ENCODE data around the gene SNTN.
"Not testable (repeated sequence)": the region's sequence is repeated elsewhere in the genome, so short reads cannot be mapped to it uniquely, and the experiment has no call there.

SNTN gene

DNA sequence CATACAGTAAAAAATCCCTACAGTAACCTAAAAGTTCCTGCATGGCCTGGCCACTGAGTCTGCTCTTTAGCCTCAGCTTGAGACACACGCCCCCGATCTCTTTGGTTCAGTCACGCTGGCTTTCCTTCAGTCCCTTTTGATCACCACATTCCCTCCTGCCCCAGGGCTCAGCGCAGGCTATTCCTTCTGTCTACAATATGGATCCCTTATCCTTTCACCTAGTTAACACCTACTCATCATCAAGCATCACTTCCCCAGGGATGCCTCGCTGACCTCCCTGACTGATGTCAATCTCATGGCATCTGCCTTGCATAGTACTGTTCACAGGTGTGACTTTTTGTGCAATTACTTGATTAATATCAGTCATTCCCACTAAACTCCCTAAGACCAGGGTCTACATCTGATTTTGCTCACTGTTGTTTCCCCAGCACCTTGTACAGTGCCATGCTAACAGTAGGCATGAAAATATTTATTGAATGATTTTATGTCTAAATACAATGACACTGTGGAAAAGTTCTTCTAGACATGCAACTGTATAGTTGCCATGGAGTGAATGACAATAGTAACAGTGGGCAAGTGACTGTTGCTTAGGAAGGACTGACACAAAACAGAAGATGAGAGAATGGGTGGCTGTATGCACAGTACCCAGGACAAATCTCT lies at the start of gene SNTN:
TSS of gene SNTN (plus strand) at position 610 of the 660 bp plus-strand sequence. CDS start at position 623, 13 bp downstream.
- DNase-seq (ENCODE audit: low spot score), result no peak

DNA sequence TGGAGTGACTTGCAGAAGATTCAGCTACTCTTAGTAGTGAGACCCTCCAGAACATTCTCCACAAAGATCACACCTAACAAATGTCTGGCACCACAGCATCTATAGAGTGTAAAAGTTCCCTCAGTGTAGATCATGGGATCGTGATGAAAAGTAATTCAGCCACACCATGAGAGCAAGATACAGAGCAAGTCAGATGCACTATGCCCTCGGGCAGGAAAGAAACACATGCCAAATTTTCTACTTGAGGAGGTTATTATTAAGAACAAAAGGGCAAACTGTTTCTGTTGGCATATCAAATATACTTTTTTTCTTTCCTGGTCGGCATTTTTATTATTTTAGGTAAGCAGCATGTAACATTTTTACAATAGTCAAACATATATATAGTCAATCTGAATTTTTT lies 44.8 kb upstream of the SNTN start:
- no peak for DNase-seq (ENCODE audit: low spot score)

GRCh38 chr3:63609408-63609807 lies 43.1 kb upstream of the SNTN start:
- no peak for DNase-seq (ENCODE audit: low spot score)

GRCh38 chr3:63609834-63610233 lies 42.6 kb upstream of the SNTN start:
- DNase-seq (ENCODE audit: low spot score), result no peak

DNA sequence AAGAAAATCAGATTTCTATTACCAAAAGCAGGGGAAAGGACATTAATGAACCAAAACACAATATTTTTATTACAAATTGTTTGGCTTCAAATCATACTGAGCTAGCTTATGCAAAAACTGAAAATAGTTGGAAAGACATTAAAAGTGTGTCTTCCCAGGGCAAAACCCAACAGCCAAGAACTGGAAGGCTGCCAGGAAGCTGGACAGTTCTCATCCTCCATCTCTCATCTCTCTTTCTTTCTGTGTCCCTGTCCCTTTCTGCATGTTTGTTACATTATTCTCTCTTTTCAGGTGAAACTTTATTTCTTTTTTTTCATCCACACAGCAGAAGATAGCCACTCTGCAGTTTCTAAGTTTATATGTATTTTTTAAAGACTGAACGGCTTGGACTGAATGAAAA lies 41.1 kb upstream of the SNTN start:
- DNase-seq (ENCODE audit: low spot score), result no peak

DNA sequence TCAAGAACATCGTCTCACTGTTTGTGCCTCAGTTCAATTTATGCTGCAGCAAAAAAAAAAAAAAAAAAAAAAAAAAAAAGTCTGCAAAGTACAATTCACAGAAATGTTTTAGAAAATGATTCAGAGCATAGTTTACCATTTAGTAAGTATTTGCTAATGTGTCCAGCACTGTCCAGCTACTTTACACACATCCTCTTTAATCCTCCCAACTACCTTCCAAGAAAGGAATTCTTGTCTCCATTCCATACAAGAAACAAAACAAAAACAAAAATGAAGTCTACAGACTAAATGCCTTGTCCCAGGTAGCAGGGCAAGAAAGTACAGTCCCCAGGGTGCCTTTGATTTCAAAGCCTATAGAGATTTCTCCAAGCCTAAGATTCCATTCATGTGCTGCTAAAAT lies 38.9 kb upstream of the SNTN start:
- peak; percentile 75 for DNase-seq (ENCODE audit: low spot score)

DNA sequence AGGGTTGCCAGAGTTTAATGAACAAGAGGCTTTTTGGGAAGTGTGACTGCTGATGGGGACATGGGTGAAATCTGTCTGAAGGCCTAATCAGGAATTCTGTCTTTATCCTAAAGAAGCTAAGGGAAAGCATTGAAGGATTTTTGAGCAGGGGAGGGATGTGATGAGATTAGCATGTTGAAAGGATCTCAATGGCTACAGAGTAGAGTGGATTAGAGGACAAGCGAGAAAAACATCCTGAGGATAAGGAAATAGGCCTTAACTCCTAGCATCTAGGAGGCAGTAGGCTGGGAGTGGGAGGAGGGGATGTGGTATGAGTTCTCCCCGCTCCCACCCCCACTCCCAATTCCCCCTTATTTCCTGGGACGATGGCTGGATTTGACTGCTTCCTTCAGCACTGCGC lies 35.1 kb upstream of the SNTN start:
- no peak for DNase-seq (ENCODE audit: low spot score)

DNA sequence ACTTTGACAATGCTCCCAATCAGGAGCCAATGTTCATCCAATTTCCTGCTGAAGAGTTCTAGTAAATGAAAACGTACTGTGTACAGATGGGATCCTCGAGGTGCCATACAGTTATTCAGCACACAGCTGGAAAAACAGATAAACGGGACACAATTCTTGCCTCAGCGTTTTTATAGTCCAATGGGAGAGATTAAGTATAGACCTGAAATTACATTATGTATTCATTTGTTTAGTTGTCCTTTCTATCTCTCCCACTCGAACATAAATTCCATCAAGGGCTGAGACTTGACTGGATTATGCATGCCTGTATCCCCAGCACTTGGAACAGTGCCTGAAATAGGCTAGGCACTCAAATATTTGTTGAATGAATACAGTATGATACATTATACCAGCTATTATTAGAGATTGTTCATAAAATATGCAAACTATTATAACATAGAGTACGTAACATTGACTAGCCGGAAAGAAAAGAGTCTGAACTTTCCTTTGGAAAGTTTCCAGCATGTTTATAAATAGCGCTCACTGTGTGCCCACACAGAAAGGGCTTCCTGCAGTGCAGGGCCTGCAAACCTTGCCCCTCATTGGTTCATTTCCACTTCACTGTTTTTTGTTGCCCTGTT lies 27.4 kb upstream of the SNTN start:
- DNase-seq (ENCODE audit: low spot score), result peak; percentile 73

- DNase-seq (ENCODE audit: low spot score), result no peak
Measured at GRCh38 chr3:63631670-63632069, 20.8 kb upstream of the SNTN start.

GRCh38 chr3:63635186-63635585 lies 17.3 kb upstream of the SNTN start:
- no peak for DNase-seq (ENCODE audit: low spot score)

DNA sequence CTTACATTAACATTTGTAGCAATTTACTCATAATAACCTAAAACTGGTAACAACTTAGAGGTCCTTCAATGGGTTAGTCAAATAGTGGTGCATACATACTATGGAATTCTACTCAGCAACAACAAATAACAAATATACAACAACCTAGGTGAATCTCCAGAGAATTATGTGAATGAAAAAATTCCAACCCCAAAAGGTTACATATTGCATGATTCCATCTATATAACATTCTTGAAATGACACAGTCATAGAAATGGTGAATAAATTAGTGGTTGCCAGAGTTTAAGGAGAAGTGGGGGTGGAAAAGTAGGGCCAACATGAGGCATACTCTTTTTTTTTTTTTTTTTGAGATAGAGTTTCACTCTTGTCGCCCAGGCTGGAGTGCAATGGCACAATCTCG lies 12.7 kb upstream of the SNTN start:
- no peak for DNase-seq (ENCODE audit: low spot score)

DNA sequence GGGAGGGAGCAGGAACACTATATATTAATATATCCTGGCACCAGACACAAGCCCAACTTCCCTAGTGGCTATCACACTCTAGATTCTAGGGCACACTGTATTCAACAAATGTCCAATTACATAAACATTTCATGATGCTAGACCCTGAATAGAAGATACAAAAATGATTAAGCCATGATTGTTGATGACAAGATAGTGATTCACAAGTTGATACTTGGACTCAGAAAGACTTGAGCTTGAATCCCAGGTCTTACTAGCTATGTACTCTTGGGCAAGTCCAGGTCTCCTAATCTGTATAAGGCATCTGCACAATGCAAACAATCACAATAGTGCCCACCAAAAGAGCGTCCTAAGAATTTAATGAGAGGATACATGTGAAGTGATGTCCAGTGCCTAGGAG lies 10.0 kb upstream of the SNTN start:
- DNase-seq (ENCODE audit: low spot score), result no peak

DNA sequence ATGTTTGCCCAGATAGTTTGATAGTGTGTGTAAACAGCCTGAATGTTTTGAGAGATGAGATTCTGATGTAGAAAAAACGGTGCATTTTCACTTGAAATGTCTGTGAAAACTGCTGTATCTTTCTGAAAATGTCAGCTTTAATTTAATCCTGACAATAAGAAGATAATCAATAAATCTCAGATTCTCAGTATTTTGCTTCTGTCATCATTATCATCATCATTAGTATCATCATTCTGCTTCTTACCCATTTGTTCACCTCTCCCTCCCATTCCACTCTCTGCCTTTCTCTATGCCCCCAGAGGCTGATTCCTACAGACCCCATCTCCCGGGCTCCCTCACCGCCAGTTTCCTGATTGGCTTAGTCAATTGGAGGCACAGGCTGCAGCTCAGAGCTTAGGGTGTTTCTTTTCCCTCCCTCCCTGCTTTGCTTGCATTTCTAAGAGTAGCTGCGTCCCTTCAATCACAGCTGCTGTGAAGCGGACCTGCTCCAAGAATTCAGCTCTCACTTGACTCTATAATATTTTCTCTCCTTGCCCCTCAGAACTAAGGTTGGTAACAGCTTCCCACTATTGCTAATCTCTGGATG lies 8.2 kb upstream of the SNTN start:
- DNase-seq (ENCODE audit: low spot score), result no peak

DNA sequence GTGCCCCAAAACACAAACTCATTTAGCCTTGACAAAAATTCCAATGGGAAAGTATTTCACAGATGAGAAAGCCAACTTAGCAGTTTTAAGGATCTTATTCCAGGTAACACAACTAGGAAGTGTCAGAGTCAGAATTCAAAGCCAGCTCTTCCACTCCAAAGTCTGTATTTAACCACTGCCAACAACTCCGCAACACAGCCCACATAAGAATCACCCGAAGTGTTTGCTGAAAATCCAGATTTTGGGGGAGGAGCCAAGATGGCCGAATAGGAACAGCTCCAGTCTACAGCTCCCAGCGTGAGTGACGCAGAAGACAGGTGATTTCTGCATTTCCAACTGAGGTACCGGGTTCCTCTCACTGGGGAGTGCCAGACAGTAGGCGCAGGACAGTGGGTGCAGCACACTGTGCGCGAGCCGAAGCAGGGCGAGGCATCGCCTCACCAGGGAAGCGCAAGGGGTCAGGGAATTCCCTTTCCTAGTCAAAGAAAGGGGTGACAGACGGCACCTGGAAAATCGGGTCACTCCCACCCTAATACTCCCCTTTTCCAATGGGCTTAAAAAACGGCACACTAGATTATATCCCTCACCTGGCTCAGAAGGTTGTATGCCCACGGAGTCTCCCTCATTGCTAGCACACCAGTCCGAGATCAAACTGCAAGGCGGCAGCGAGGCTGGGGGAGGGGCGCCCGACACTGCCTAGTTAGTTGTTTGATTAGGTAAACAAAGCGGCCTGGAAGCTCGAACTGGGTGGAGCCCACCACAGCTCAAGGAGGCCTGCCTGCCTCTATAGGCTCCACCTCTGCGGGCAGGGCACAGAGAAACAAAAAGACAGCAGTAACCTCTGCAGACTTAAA lies 7.3 kb upstream of the SNTN start:
- not testable (repeated sequence) for DNase-seq (ENCODE audit: low spot score)

- peak; percentile 9 for DNase-seq (ENCODE audit: low spot score)
Measured at GRCh38 chr3:63654211-63654610, 1.7 kb downstream of the SNTN start.

DNA sequence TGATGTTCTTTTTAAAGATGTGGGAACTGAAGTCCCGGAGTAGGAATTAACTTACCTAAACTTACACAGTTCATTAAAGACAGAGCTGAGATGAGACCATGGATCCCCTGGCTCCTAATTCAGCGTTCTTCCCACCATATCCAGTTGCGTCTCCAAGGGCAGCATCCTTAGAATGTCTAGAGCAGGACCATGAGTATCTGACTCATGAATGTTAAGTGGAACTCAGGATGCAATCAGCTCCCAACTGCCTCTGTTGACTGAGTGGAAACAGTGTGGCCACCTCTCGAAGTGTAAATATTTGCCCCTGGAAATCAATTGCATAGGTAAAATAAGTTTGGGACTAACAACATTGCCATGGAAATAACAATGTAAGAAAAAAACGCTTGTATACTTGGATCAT lies 2.5 kb downstream of the SNTN start:
- DNase-seq (ENCODE audit: low spot score), result no peak

DNA sequence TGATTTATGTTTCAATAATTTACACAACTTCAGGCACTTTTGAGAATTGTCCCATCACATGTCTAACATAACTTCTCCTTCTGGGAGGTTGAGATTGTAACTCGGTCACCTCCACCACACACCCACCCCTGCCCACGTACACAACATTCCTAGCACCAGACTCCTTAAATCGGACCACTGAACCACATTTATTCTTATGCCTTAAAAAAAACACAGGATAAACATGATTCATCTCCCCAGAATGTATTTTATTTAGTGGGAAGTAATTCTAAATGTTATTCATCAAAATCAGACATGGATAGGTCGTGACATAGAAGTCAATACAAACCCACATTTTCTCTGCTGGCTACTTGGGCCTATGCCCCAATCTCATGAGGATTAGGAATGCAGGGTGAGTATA lies 3.0 kb downstream of the SNTN start:
- peak; percentile 73 for DNase-seq (ENCODE audit: low spot score)

DNA sequence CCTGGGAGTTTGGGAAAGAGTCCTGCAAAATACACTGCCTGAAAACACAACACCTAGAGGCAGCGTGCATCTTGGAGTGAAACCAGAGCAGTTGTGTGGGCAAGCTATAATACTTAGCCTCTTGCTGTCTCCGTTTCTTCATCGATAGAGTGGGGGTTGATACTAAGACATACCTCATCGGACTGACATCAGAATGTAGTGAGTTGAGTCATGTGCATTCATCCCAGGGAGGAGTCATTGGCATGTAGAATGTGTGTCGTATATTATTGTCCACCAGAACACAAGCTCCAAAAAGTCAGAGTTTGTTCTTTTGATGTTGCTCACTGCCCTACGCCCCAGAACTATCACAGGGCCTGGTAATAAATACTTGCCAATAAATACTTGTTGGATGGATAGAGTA lies 4.3 kb downstream of the SNTN start:
- peak; percentile 67 for DNase-seq (ENCODE audit: low spot score)

DNA sequence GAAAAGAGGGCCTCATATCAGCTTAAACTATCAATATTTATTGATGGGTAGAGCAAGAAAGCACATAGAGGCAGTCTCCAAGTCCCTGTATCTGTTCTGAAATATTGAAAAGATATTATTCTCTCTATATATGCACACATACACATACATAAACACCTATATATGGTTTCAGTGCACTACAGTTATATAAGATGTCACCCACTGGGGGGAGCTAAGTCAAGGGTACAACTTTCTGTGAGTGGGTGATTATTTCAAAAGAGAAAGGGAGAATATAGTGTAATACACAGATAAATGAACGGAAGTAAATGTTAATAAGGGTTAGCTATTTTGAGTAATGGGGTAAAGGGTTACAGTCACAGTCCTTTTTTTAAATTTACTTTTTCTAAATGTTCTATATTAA lies 8.8 kb downstream of the SNTN start:
- DNase-seq (ENCODE audit: low spot score), result no peak

DNA sequence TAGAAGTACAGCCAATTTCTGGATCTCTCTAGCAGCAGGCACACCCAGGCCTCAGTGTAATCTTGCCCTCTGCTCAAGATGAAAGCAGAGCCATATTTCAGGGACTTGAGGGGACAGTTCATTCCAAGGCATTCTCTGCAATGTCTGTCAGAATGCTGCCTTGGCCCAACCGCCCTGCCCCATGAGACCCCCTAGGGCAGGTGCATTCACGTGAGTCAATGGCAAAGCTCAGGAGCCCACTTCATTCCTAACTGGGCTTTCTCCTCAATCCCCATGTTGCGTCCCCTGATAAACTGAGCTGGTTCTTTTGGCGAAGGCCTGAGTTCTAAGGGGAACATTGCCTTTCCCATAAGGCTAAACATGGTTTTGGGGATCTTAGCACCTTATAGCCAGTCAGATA lies 9.5 kb downstream of the SNTN start:
- no peak for DNase-seq (ENCODE audit: low spot score)

DNA sequence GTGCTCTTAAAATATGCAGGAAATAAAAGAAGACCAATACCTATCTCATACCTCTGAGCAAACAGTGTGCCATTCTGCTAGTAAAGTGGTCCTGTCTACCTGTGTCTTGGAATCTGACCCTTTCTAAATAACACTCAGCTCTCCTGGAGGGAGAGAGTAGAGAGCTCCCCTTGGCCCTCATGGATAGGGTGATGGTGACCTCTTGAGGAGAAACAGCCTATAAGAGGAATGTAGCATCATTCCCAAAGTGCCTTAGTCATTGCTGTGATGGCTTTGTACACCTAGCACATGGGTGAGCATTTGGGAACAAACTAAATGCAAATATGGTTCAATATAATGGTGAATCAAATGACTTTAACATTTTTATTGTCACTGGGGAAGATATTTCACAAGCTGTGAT lies 10.0 kb downstream of the SNTN start:
- peak; percentile 33 for DNase-seq (ENCODE audit: low spot score)

GRCh38 chr3:63670544-63670943 lies 18.1 kb downstream of the SNTN start:
- no peak for DNase-seq (ENCODE audit: low spot score)

DNA sequence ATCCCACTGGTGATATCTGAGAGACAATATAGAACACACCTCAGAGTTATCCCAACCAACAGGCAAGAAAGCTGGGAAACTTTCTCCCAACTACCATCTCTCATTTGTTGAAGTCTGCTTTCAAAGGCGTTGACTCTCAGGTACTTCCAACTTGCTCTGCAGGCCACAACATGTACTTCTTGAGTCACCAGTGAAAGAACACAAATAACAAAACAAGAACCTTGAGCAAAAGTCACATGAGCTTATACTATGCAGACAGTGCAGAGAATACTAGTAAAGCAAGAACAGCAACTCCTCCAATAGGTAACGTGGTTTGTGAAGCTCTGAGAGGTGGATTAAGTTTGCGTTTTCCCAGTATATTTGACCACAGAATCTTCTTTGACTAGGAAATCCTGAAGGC lies 20.6 kb downstream of the SNTN start:
- DNase-seq (ENCODE audit: low spot score), result no peak

Data from GM03348 (cell line).